Lower leg skin (tissue), 3 donors: ENCODE measurements around the gene SYP.

ENCODE experiments used
- POLR2A ChIP-seq, 2 donors: fragments of 450-650 bp; IDR thresholded peaks; one replicate each; pipeline ENCODE4 v1.6.1; 2016 to 2017; ENCODE audit warnings: antibody characterized with exemption in 2 of 2, mild to moderate bottlenecking in 1 of 2, moderate library complexity in 1 of 2
- TF ChIP-seq, protein P1 (sequence below), 3 donors: fragments of 450-650 bp; IDR thresholded peaks; one replicate each; pipeline ENCODE4 v1.5.1; 2016; ENCODE audit warnings: antibody characterized with exemption in 3 of 3, mild to moderate bottlenecking in 3 of 3, moderate library complexity in 2 of 3

DNA sequence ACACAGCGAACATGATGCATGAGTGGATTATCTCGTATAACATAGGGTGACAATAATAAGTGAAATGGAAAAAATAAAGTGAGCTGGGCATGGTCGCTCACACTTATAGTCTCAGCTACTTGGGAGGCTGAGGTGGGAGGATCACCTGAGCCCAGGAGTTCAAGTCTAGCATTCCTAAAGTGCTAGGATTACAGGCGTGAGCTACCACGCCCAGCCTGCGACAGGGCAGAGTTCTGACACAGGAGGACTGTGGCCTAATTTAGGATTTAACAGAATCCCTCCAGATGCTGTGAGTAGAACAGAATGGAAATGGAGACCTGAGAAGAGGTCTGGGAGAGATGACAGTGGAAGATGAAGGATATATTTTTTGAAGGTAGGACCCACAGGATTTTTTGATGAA lies 10.4 kb downstream of the SYP start:
- TF ChIP-seq, protein P1, sequence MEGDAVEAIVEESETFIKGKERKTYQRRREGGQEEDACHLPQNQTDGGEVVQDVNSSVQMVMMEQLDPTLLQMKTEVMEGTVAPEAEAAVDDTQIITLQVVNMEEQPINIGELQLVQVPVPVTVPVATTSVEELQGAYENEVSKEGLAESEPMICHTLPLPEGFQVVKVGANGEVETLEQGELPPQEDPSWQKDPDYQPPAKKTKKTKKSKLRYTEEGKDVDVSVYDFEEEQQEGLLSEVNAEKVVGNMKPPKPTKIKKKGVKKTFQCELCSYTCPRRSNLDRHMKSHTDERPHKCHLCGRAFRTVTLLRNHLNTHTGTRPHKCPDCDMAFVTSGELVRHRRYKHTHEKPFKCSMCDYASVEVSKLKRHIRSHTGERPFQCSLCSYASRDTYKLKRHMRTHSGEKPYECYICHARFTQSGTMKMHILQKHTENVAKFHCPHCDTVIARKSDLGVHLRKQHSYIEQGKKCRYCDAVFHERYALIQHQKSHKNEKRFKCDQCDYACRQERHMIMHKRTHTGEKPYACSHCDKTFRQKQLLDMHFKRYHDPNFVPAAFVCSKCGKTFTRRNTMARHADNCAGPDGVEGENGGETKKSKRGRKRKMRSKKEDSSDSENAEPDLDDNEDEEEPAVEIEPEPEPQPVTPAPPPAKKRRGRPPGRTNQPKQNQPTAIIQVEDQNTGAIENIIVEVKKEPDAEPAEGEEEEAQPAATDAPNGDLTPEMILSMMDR (IDR thresholded peaks at IDR 0.05) = no peak
- TF ChIP-seq POLR2A (IDR thresholded peaks at IDR 0.05) = no peak
